CD4-positive, alpha-beta T cell (primary cell): ENCODE data around the gene SLC4A7. TPM values are rescaled to one million over a fixed set of nuclear protein-coding genes. Genes with fewer than 3 reads are reported as not detected.

ENCODE experiments used
- ATAC-seq: fragments of 200-7000 bp; cut with Tn5 transposase; one replicate; pipeline ENCODE4 v1.10.0; 2022; ENCODE audit warnings: mild to moderate bottlenecking; ENCODE audit not compliant: poor library complexity
- CTCF ChIA-PET: fragments of 350-600 bp; sonication (Branson Sonifier 250); formaldehyde crosslinking; loops from one replicate; lab custom pipeline; 2021; ENCODE audit warnings: antibody characterized with exemption, inconsistent platforms; lab: Charles Lee
- POLR2A ChIA-PET: fragments of 350-600 bp; sonication (Branson Sonifier 250); formaldehyde crosslinking; loops from one replicate; lab custom pipeline; 2021; ENCODE audit warnings: antibody characterized with exemption, inconsistent platforms; lab: Charles Lee
- DNase-seq, 14 experiments: peaks; one replicate each; pipeline ENCODE4 v3.0.0-alpha.2; 2013 to 2020; ENCODE audit warnings: mixed read lengths in 2 of 14
- H3K27ac ChIP-seq, 2 donors: one replicate each; pipeline versions ENCODE4 v1.5.1 to v1.7.0; 2013; ENCODE audit warnings: low read length in 2 of 2, low read depth in 1 of 2, mild to moderate bottlenecking in 1 of 2
- H3K27me3 ChIP-seq, 2 experiments: 1 replicate in 1 of 2; 2 replicates in 1 of 2; pipeline versions ENCODE4 v1.6.1 to v1.7.0; 2013; ENCODE audit warnings: low read length in 2 of 2, control low read depth in 1 of 2, mild to moderate bottlenecking in 1 of 2, moderate library complexity in 1 of 2; ENCODE audit not compliant: insufficient read depth in 2 of 2, control insufficient read depth in 1 of 2
- H3K36me3 ChIP-seq: one replicate; pipeline ENCODE4 v1.6.1; 2013; ENCODE audit warnings: low read length, control low read depth; ENCODE audit not compliant: insufficient read depth
- H3K4me1 ChIP-seq: one replicate; pipeline ENCODE4 v1.6.1; 2013; ENCODE audit warnings: low read length, control low read depth; ENCODE audit not compliant: insufficient read depth
- H3K4me3 ChIP-seq: one replicate; pipeline ENCODE4 v1.5.1; 2013; ENCODE audit warnings: mild to moderate bottlenecking, low read length, moderate library complexity
- H3K9me3 ChIP-seq, 2 experiments: 1 replicate in 1 of 2; 2 replicates in 1 of 2; pipeline versions ENCODE4 v1.6.1 to v1.7.0; 2013; ENCODE audit warnings: low read length in 2 of 2, mild to moderate bottlenecking in 2 of 2, control low read depth in 1 of 2, moderate library complexity in 1 of 2; ENCODE audit not compliant: control insufficient read depth in 1 of 2, insufficient read depth in 1 of 2
- H3K27ac Mint-ChIP-seq: one replicate; pipeline ENCODE4 v1.8.0; 2020; ENCODE audit warnings: mixed read lengths
- H3K27me3 Mint-ChIP-seq: one replicate; pipeline ENCODE4 v1.8.0; 2021; ENCODE audit warnings: mixed read lengths
- H3K36me3 Mint-ChIP-seq: one replicate; pipeline ENCODE4 v1.8.0; 2021; ENCODE audit warnings: low read depth, mixed read lengths
- H3K4me1 Mint-ChIP-seq: one replicate; pipeline ENCODE4 v1.8.0; 2021; ENCODE audit warnings: low read depth, mixed read lengths
- H3K4me3 Mint-ChIP-seq: one replicate; pipeline ENCODE4 v1.8.0; 2020; ENCODE audit warnings: mild to moderate bottlenecking, mixed read lengths
- H3K9me3 Mint-ChIP-seq: one replicate; pipeline ENCODE4 v1.8.0; 2020; ENCODE audit warnings: mixed read lengths
- CTCF ChIP-seq: fragments of 200-600 bp; IDR thresholded peaks from one replicate; pipeline ENCODE4 v1.8.0; 2022; ENCODE audit warnings: antibody characterized with exemption, mild to moderate bottlenecking
- intact Hi-C, 2 experiments: fragments of 100-400 bp; cut with DNase I in 1 of 2; cut with micrococcal nuclease in 1 of 2; formaldehyde crosslinking; loops; one replicate each; pipeline versions ENCODE4 v1.15.1 to v1.9.0; 2023 to 2025; cut with DNase I, micrococcal nuclease
- total RNA-seq, 174 experiments: library from RNA in 2 of 174; stranded (reverse) in 2 of 174; gene quantifications; one replicate each; pipeline ENCODE4 v1.2.3 and lab custom pipeline; 2021 to 2026

Gene SLC4A7
- total RNA-seq, 2 experiments from 2014 or later = 37.0 to 38.3 TPM

GRCh38 chr3:27324686-27325085 is 159.5 kb downstream of the SLC4A7 start:
- Mint-ChIP-seq H3K4me1 (no peaks in the 10 kb centered on the region), H3K27me3 (no peaks in the 10 kb centered on the region)
- no peak for ATAC-seq

GRCh38 chr3:27323087-27323570 is 161.1 kb downstream of the SLC4A7 start:
- H3K36me3 ChIP-seq = no peaks in the 10 kb centered on the region
- TF ChIP-seq CTCF = no peak
- Mint-ChIP-seq H3K27ac (no peak overlapping the region), H3K9me3 (peaks cover under 1% of the 10 kb centered on the region), H3K4me1 (no peaks in the 10 kb centered on the region), H3K4me3 (no peak overlapping the region), H3K36me3 (no peaks in the 10 kb centered on the region), H3K27me3 (no peaks in the 10 kb centered on the region)
- no peak overlapping the region for H3K4me3 ChIP-seq
- no peaks in the 10 kb centered on the region for H3K9me3 ChIP-seq
- ATAC-seq (no peak), DNase-seq (no peak)
- no peaks in the 10 kb centered on the region for H3K4me1 ChIP-seq
- intact Hi-C loops = no loop called here
- H3K27me3 ChIP-seq = no peaks in the 10 kb centered on the region
- no peak overlapping the region for H3K27ac ChIP-seq
- CTCF ChIA-PET = no interaction called here
- POLR2A ChIA-PET = no interaction called here

More at GRCh38 chr3:27324686-27325085, 159.5 kb downstream of the SLC4A7 start:
- Mint-ChIP-seq H3K27ac (no peak overlapping the region), H3K9me3 (peaks cover 6% of the 10 kb centered on the region), H3K4me3 (no peak overlapping the region), H3K36me3 (no peaks in the 10 kb centered on the region)
- ChIA-PET CTCF (interaction anchor here (1.3 kb wide), 1 partner anchor 21 kb away, joined by 3 read pairs; no protein-coding TSS in a partner anchor), POLR2A (interaction anchor here (0.6 kb wide), 1 partner anchor 39 kb away, joined by 3 read pairs; no protein-coding TSS in a partner anchor)
- Histone ChIP-seq H3K27ac (no peak overlapping the region), H3K27me3 (no peaks in the 10 kb centered on the region), H3K9me3 (peaks cover 0 to 5% of the 10 kb centered on the region in 2 experiments), H3K36me3 (no peaks in the 10 kb centered on the region), H3K4me1 (no peaks in the 10 kb centered on the region), H3K4me3 (no peak overlapping the region)
- DNase-seq = no peak
- intact Hi-C loops = no loop called here
- no peak for TF ChIP-seq CTCF

Other genes with a start within 250 kb of the SLC4A7 start
- under 1 TPM; 0.61 to 0.77 TPM for gene NEK10, start 115.0 kb downstream of the SLC4A7 start, total RNA-seq
- gene EOMES, start 237.9 kb upstream of the SLC4A7 start, total RNA-seq = under 1 TPM; 0.64 to 0.69 TPM